Activated CD8-positive, alpha-beta memory T cell treated with anti-CD3 and anti-CD28 coated beads, Interleukin-2, amount 50 U/mL, for 24 hours (primary cell): Measurements from ENCODE around the gene PALLD.

Experiments used
- DNase-seq: peaks from one replicate; pipeline ENCODE4 v3.0.0-alpha.2; 2020; ENCODE audit errors: extremely low read depth

PALLD gene

DNA sequence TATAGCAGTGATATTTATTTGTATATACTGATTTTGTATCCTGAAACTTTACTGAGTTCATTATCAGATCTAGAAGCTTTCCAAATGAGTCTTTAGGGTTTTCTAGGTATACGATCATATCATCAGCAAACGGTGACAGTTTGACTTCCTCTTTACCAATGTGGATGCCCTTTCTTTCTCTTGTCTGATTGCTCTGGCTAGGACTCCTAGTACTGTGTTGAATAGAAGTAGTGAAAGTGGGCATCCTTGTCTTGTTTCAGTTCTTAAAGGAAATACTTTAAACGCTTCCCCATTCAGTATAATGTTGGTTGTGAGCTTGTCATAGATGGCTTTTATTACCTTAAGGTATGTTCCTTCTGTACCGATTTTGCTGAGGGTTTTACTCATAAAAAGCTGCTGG, 475.7 kb downstream of the PALLD start:
- no peak for DNase-seq
